H1 (cell line): ENCODE results near the gene HSPA5. TPM values are rescaled to one million over a fixed set of nuclear protein-coding genes. Genes with fewer than 3 reads are reported as not detected.
"Not testable (repeated sequence)": the region's sequence is repeated elsewhere in the genome, so short reads cannot be mapped to it uniquely, and the experiment has no call there.

Experiments
- CTCF ChIA-PET: fragments of 300-600 bp; sonication (Branson Sonifier 250); formaldehyde crosslinking; loops from one replicate; lab custom pipeline; 2021; ENCODE audit not compliant: partially characterized antibody; lab: Charles Lee
- POLR2A ChIA-PET: fragments of 300-600 bp; sonication (Branson Sonifier 250); formaldehyde crosslinking; loops from one replicate; lab custom pipeline; 2021; ENCODE audit warnings: inconsistent platforms; ENCODE audit not compliant: partially characterized antibody; lab: Charles Lee
- DNase-seq, 2 experiments: peaks; one replicate each; pipeline versions ENCODE4 v3.0.0 to v3.0.0-alpha.2; 2010 to 2022; ENCODE audit warnings: low spot score in 2 of 2, low read depth in 1 of 2, mixed read lengths in 1 of 2
- FAIRE-seq: peaks from 2 replicates; lab custom pipeline; 2011; peaks lifted over from hg19 to GRCh38; lab: Jason Lieb, UNC
- H2AFZ ChIP-seq: 2 replicates; pipeline ENCODE4 v1.8.1; 2012; ENCODE audit warnings: low read length, inconsistent platforms
- H2AK5ac ChIP-seq: 2 replicates; pipeline ENCODE4 v1.6.1; 2013; ENCODE audit warnings: low read depth, low read length
- H2BK120ac ChIP-seq: replicated peaks from 2 replicates; pipeline ENCODE3; 2013; ENCODE audit warnings: low read depth, low read length, inconsistent platforms
- H2BK12ac ChIP-seq: 2 replicates; pipeline ENCODE4 v1.6.1; 2013; ENCODE audit warnings: low read depth, low read length
- H2BK15ac ChIP-seq: 2 replicates; pipeline ENCODE4 v1.6.1; 2013; ENCODE audit warnings: low read length
- H2BK20ac ChIP-seq: 2 replicates; pipeline ENCODE4 v1.6.1; 2013; ENCODE audit warnings: low read length
- H2BK5ac ChIP-seq: 2 replicates; pipeline ENCODE4 v1.6.1; 2013; ENCODE audit warnings: low read depth, low read length
- H3K14ac ChIP-seq: 2 replicates; pipeline ENCODE4 v1.6.1; 2013; ENCODE audit warnings: inconsistent platforms; ENCODE audit not compliant: insufficient read length
- H3K18ac ChIP-seq: 2 replicates; pipeline ENCODE4 v1.6.1; 2013; ENCODE audit warnings: low read length; ENCODE audit errors: extremely low read depth
- H3K23ac ChIP-seq: 2 replicates; pipeline ENCODE4 v1.6.1; 2013; ENCODE audit warnings: inconsistent platforms; ENCODE audit not compliant: insufficient read length
- H3K23me2 ChIP-seq: 2 replicates; pipeline ENCODE4 v1.6.1; 2013; ENCODE audit warnings: low read depth, low read length
- H3K27ac ChIP-seq: 2 replicates; pipeline ENCODE4 v1.6.1; 2011; ENCODE audit warnings: low read depth, low read length, inconsistent platforms
- H3K27me3 ChIP-seq, 4 experiments: replicated peaks in 1 of 4; 1 replicate in 1 of 4; 2 replicates in 3 of 4; pipeline versions ENCODE4 v1.6.1 to v1.8.1; 2011 to 2013; ENCODE audit warnings: low read length in 3 of 4, mild to moderate bottlenecking in 3 of 4, inconsistent platforms in 2 of 4, mixed read lengths in 2 of 4, moderate library complexity in 1 of 4; ENCODE audit not compliant: control insufficient read depth in 3 of 4, insufficient read depth in 3 of 4; ENCODE audit errors: extremely low read depth in 1 of 4
- H3K36me3 ChIP-seq, 4 experiments: 2 replicates each; pipeline versions ENCODE4 v1.6.1 to v1.8.1; 2011 to 2013; ENCODE audit warnings: mild to moderate bottlenecking in 4 of 4, low read length in 3 of 4, moderate library complexity in 2 of 4, control low read depth in 1 of 4, inconsistent platforms in 1 of 4; ENCODE audit not compliant: insufficient read depth in 4 of 4, control insufficient read depth in 2 of 4
- H3K4ac ChIP-seq: replicated peaks from 2 replicates; pipeline ENCODE3; 2013; ENCODE audit warnings: low read length, low read depth, mixed read lengths, inconsistent platforms; ENCODE audit not compliant: insufficient read length
- H3K4me1 ChIP-seq, 4 experiments: replicated peaks in 1 of 4; 1 replicate in 1 of 4; 2 replicates in 3 of 4; pipeline versions ENCODE4 v1.6.1 to v1.8.1; 2011 to 2013; ENCODE audit warnings: low read length in 3 of 4, inconsistent platforms in 2 of 4, mixed read lengths in 1 of 4; ENCODE audit not compliant: insufficient read depth in 4 of 4, control insufficient read depth in 3 of 4
- H3K4me2 ChIP-seq, 2 experiments: 2 replicates each; pipeline versions ENCODE4 v1.6.1 to v1.8.1; 2011 to 2013; ENCODE audit warnings: low read depth in 2 of 2, low read length in 2 of 2, control low read depth in 1 of 2, inconsistent platforms in 1 of 2, mild to moderate bottlenecking in 1 of 2; ENCODE audit not compliant: insufficient read depth in 1 of 2
- H3K4me3 ChIP-seq, 4 experiments: fragments of 200-600, 300-600 bp in 1 of 4; sonication (generic), shearing (Covaris generic), sonication (Bioruptor Twin) in 1 of 4; 2 replicates each; pipeline versions ENCODE4 v1.5.1 to v1.8.1; 2011 to 2016; ENCODE audit warnings: low read length in 4 of 4, low read depth in 3 of 4, control low read depth in 2 of 4, inconsistent platforms in 2 of 4, mild to moderate bottlenecking in 2 of 4, mixed read lengths in 1 of 4, moderate library complexity in 1 of 4; ENCODE audit not compliant: insufficient read depth in 2 of 4; ENCODE audit errors: extremely low read depth in 1 of 4
- H3K56ac ChIP-seq: replicated peaks from 2 replicates; pipeline ENCODE3; 2013; ENCODE audit warnings: low read depth, mild to moderate bottlenecking, mixed read lengths, low read length, inconsistent platforms; ENCODE audit not compliant: insufficient read length
- H3K79me1 ChIP-seq: 2 replicates; pipeline ENCODE4 v1.6.1; 2013; ENCODE audit warnings: low read depth, low read length, control low read depth
- H3K79me2 ChIP-seq, 2 experiments: 2 replicates each; pipeline versions ENCODE4 v1.6.1 to v1.8.1; 2012 to 2013; ENCODE audit warnings: low read length in 2 of 2, mild to moderate bottlenecking in 2 of 2, inconsistent platforms in 1 of 2; ENCODE audit not compliant: insufficient read depth in 2 of 2, control insufficient read depth in 1 of 2
- H3K9ac ChIP-seq, 4 experiments: replicated peaks in 1 of 4; 1 replicate in 1 of 4; 2 replicates in 3 of 4; pipeline versions ENCODE4 v1.6.1 to v1.8.1; 2011 to 2013; ENCODE audit warnings: low read depth in 3 of 4, low read length in 3 of 4, control low read depth in 2 of 4, mild to moderate bottlenecking in 2 of 4, moderate library complexity in 2 of 4, inconsistent platforms in 1 of 4; ENCODE audit errors: extremely low read depth in 1 of 4
- H3K9me3 ChIP-seq, 2 experiments: 2 replicates each; pipeline versions ENCODE4 v1.6.1 to v1.8.1; 2012 to 2013; ENCODE audit warnings: mild to moderate bottlenecking in 2 of 2, moderate library complexity in 2 of 2, control low read depth in 1 of 2, inconsistent platforms in 1 of 2, low read depth in 1 of 2, low read length in 1 of 2, mixed read lengths in 1 of 2; ENCODE audit not compliant: insufficient read depth in 2 of 2
- H4K20me1 ChIP-seq, 2 experiments: replicated peaks in 1 of 2; 2 replicates each; pipeline versions ENCODE3 to v1.8.1; 2011 to 2013; ENCODE audit warnings: inconsistent platforms in 2 of 2, low read length in 2 of 2, mild to moderate bottlenecking in 1 of 2; ENCODE audit not compliant: insufficient read depth in 2 of 2, control insufficient read depth in 1 of 2
- H4K5ac ChIP-seq: 2 replicates; pipeline ENCODE4 v1.6.1; 2013; ENCODE audit warnings: low read length, low read depth, mixed read lengths, inconsistent platforms; ENCODE audit not compliant: insufficient read length
- H4K8ac ChIP-seq: 2 replicates; pipeline ENCODE4 v1.8.0; 2013; ENCODE audit warnings: mild to moderate bottlenecking, moderate library complexity, low read length, inconsistent platforms; ENCODE audit not compliant: insufficient read depth; ENCODE audit errors: extremely low read depth
- H4K91ac ChIP-seq: replicated peaks from 2 replicates; pipeline ENCODE3; 2013; ENCODE audit warnings: low read length, mixed read lengths, inconsistent platforms; ENCODE audit not compliant: insufficient read length
- WGBS, 2 experiments: shearing (Covaris generic) in 1 of 2; methylation state at CpG; one replicate each; pipeline versions ENCODE4 v1.1.6 to v1.1.7; 2013 to 2015; ENCODE audit warnings: low lambda C conversion rate in 2 of 2, mixed read lengths in 2 of 2, inconsistent platforms in 1 of 2, low coverage in 1 of 2, missing lambda C conversion rate in 1 of 2; ENCODE audit not compliant: insufficient replicate concordance in 2 of 2, insufficient coverage in 1 of 2, insufficient read length in 1 of 2; ENCODE audit errors: extremely low coverage in 1 of 2, missing lambda C conversion rate in 1 of 2; 5-methylcytosine and 5-hydroxymethylcytosine counted together
- polyA plus RNA-seq, 7 experiments: library from polyadenylated mRNA; depleted of rRNA in 3 of 7; stranded (reverse) in 5 of 7; unstranded in 2 of 7; fragments of >200 nt in 5 of 7; fragments of 200-250 nt in 2 of 7; gene quantifications; 1 replicate in 5 of 7; 2 replicates in 1 of 7; 4 replicates in 1 of 7; pipeline versions ENCODE4 v1.2.1 to v1.2.3, GENCODE V29; 2011 to 2013; ENCODE audit warnings: missing spikeins in 2 of 7, mixed read lengths in 2 of 7
- total RNA-seq: library from RNA; stranded (reverse); fragmentation: NEBNext Ultra II Directional; extraction: Animal tissue kit (Norgen Biotek cat#: 25700); gene quantifications from 2 replicates; pipeline ENCODE4 v1.2.1, GENCODE V29; 2021

HSPA5 gene
- total and polyA plus RNA-seq, 2 of the 8 experiments (the other 6 are each of a cell fraction or from before 2014, with no cell fraction given): 91.3 to 352 TPM

- not testable (repeated sequence) for H3K9ac ChIP-seq
Measured at GRCh38 chr9:125194466-125194865, 46.7 kb downstream of the HSPA5 start.

More at GRCh38 chr9:125194466-125194865, 46.7 kb downstream of the HSPA5 start:
- not testable (repeated sequence) for H4K8ac ChIP-seq, H2BK15ac ChIP-seq, H3K27me3 ChIP-seq, H3K36me3 ChIP-seq, H3K4me2 ChIP-seq, H2AFZ ChIP-seq, H3K4me3 ChIP-seq, H3K27ac ChIP-seq, H2BK12ac ChIP-seq, H3K79me2 ChIP-seq, H3K23me2 ChIP-seq, H4K5ac ChIP-seq, FAIRE-seq, DNase-seq, H3K4me1 ChIP-seq, H3K56ac ChIP-seq, H2AK5ac ChIP-seq, H2BK120ac ChIP-seq, H4K20me1 ChIP-seq, H3K79me1 ChIP-seq, H3K18ac ChIP-seq, H3K23ac ChIP-seq, H2BK20ac ChIP-seq, H2BK5ac ChIP-seq, H3K4ac ChIP-seq, H4K91ac ChIP-seq, H3K9me3 ChIP-seq, H3K14ac ChIP-seq
- ChIA-PET CTCF (interaction anchor here (0.6 to 0.7 kb wide), 2 partner anchors 13 to 291 kb away, joined by 3 read pairs; no protein-coding TSS in a partner anchor), POLR2A (interaction anchor here (1.4 kb wide), 1 partner anchor 47 kb away, joined by 4 read pairs; the partner anchor contains the start of gene HSPA5)
- WGBS, 2 experiments: 95% methylated on average over 5 of the region's 5 CpGs; no CpG with 5 or more reads in 1 of the 2 experiments
